HCEC 1CT (cell line): Measurements from ENCODE around the gene PPM1M.
A peak's percentile ranks its signal among the peaks of the same experiment; 100 is the strongest.

Experiments
- DNase-seq: peaks from one replicate; pipeline ENCODE4 v3.0.0-alpha.2; 2017

Gene PPM1M

GRCh38 chr3:52245322-52246263, at the start of gene PPM1M:
TSS of gene PPM1M (plus strand) at chr3:52245759. CDS start at chr3:52245825, 66 bp downstream.
- DNase-seq, result peak; percentile 26

GRCh38 chr3:52195823-52196331, 49.7 kb upstream of the PPM1M start:
- peak; percentile 58 for DNase-seq

- no peak for DNase-seq
Measured at GRCh38 chr3:52196977-52197376, 48.6 kb upstream of the PPM1M start.

GRCh38 chr3:52197499-52197841, 48.1 kb upstream of the PPM1M start:
- DNase-seq, result no peak

GRCh38 chr3:52197842-52198625, 47.5 kb upstream of the PPM1M start, which contains the start of gene ALAS1:
TSS of gene ALAS1 (plus strand) at chr3:52198160. CDS start at chr3:52199242, 1,082 bp downstream.
- peak; percentile 78 for DNase-seq

GRCh38 chr3:52198643-52199608, 46.6 kb upstream of the PPM1M start:
- no peak for DNase-seq

- DNase-seq, result peak; percentile 20
Measured at GRCh38 chr3:52200981-52201679, 44.4 kb upstream of the PPM1M start.

GRCh38 chr3:52202384-52203077, 43.0 kb upstream of the PPM1M start:
- no peak for DNase-seq

GRCh38 chr3:52203701-52204100, 41.9 kb upstream of the PPM1M start:
- no peak for DNase-seq

GRCh38 chr3:52204337-52205073, 41.1 kb upstream of the PPM1M start:
- DNase-seq, result no peak

- no peak for DNase-seq
Measured at GRCh38 chr3:52205727-52206372, 39.7 kb upstream of the PPM1M start.

GRCh38 chr3:52208556-52208955, 37.0 kb upstream of the PPM1M start:
- DNase-seq, result no peak

- no peak for DNase-seq
Measured at GRCh38 chr3:52210037-52210436, 35.5 kb upstream of the PPM1M start.

- DNase-seq, result peak; percentile 20
Measured at GRCh38 chr3:52210550-52211046, 35.0 kb upstream of the PPM1M start.

- no peak for DNase-seq
Measured at GRCh38 chr3:52211268-52211891, 34.2 kb upstream of the PPM1M start.

- no peak for DNase-seq
Measured at GRCh38 chr3:52213005-52213404, 32.6 kb upstream of the PPM1M start.

- no peak for DNase-seq
Measured at GRCh38 chr3:52213901-52214300, 31.7 kb upstream of the PPM1M start.

- DNase-seq, result no peak
Measured at GRCh38 chr3:52215351-52215750, 30.2 kb upstream of the PPM1M start.
